ENCODE measurements around the gene AMBRA1. TPM values are rescaled to one million over a fixed set of nuclear protein-coding genes. Genes with fewer than 3 reads are reported as not detected.
A peak's percentile ranks its signal among the peaks of the same experiment; 100 is the strongest.

The AMBRA1 gene
- total and polyA plus RNA-seq, 2 of the 8 experiments (the other 6 are each of a cell fraction or from before 2014, with no cell fraction given): 14.2 to 37.4 TPM

DNA sequence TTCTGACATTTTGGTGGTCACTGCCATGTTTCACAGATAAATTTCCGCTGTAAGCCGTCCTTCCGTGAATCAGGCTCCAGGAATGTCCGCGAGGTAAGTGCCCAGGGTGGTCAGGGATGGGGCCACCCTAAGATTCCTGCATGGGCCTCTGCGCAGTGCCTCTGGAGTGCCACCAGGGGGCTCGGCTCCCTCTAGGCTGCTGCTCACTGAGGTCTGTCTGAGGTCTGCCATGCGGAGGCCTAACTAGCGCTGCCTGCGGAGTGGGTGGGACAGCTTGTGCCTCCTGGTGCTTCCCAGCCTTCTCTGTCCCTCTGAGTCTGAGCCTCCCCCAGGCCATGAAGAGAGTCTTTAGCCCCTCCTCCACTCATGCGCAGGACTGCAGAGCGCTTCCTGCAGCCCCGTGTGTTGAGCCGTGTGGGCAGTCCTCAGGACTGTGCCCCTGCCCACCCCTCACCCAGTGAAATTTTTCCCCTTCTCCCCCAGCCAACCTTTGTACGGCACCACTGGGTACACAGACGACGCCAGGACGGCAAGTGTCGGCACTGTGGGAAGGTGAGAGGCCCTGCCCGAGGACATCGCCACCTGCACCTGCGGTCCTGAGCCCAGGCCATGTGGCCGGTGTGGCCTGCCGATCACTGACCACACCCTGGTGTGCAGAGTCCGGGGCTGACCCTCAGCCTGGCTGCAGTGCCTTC is 224.2 kb downstream of the AMBRA1 start (continued):
- peak; percentile 84 for TF ChIP-seq TEAD4 (IDR thresholded peaks at IDR 0.05; ENCODE audit: low read depth, low read length)
- TF ChIP-seq TBP (IDR thresholded peaks at IDR 0.05; ENCODE audit: low read depth, low read length): no peak
- TF ChIP-seq BRCA1 (IDR thresholded peaks at IDR 0.05; ENCODE audit: low read depth, low read length): no peak
- no peak for TF ChIP-seq TAF1 (IDR thresholded peaks at IDR 0.05; ENCODE audit: low read depth, low read length)
- 0 out of 2 replicates have a peak, but pooled peaks have one; percentile 13 for TF ChIP-seq POLR2AphosphoS5 (IDR thresholded peaks at IDR 0.05; ENCODE audit: low read depth, low read length)

Data from H1 (cell line).